HepG2 (cell line): ENCODE data around the gene ANKZF1. TPM values are rescaled to one million over a fixed set of nuclear protein-coding genes. Genes with fewer than 3 reads are reported as not detected.

Experiments used
- ATAC-seq: fragments of 200-7000 bp; cut with Tn5 transposase; 3 replicates; pipeline ENCODE4 v1.9.1; 2020; ENCODE audit warnings: mild to moderate bottlenecking, moderate library complexity
- BruUV-seq: library from RNA; stranded (reverse); fragments of 400-500 nt; replicated peaks from 2 replicates; lab custom pipeline; 2021; lab: Mats Ljungman, UMichigan
- CTCF ChIA-PET: fragments of 300-600 bp; formaldehyde crosslinking; extraction: SDS; loops from one replicate; lab custom pipeline; 2021; ENCODE audit warnings: low total read pairs, inconsistent platforms, low intra/inter-chr PET ratio; lab: Yijun Ruan, JAX
- POLR2A ChIA-PET: fragments of 350-600 bp; sonication (Branson Sonifier 250); formaldehyde crosslinking; loops from one replicate; lab custom pipeline; 2020; ENCODE audit warnings: antibody characterized with exemption, inconsistent platforms; lab: Yijun Ruan, JAX
- DNase-seq: peaks from one replicate; pipeline ENCODE4 v3.0.0-alpha.2; 2015; ENCODE audit warnings: low spot score
- FAIRE-seq: peaks from 3 replicates; lab custom pipeline; 2011; peaks lifted over from hg19 to GRCh38; lab: Jason Lieb, UNC
- H2AFZ ChIP-seq: one replicate; pipeline ENCODE4 v1.6.1; 2011; ENCODE audit warnings: low read length, inconsistent platforms
- H3K27ac ChIP-seq: fragments of 300-600 bp; 3 replicates; pipeline ENCODE4 v1.8.0; 2011; ENCODE audit warnings: mixed run types, mild to moderate bottlenecking, mixed read lengths, low read length, inconsistent platforms; ENCODE audit not compliant: insufficient read depth; ENCODE audit errors: extremely low read length
- H3K27me3 ChIP-seq, 2 experiments: fragments of 200-600 bp in 1 of 2; 2 replicates in 1 of 2; 3 replicates in 1 of 2; pipeline versions ENCODE4 v1.6.0 to v1.8.0; 2011; ENCODE audit warnings: low read length in 2 of 2, mild to moderate bottlenecking in 2 of 2, moderate library complexity in 2 of 2, inconsistent platforms in 1 of 2; ENCODE audit not compliant: insufficient read depth in 2 of 2, control insufficient read depth in 1 of 2
- H3K36me3 ChIP-seq, 2 experiments: fragments of 200-600 bp in 1 of 2; replicated peaks in 1 of 2; 2 replicates in 1 of 2; 3 replicates in 1 of 2; pipeline versions ENCODE4 v1.5.1 to v1.8.0; 2011; ENCODE audit warnings: low read length in 2 of 2, inconsistent platforms in 1 of 2; ENCODE audit not compliant: insufficient read depth in 2 of 2, control insufficient read depth in 1 of 2
- H3K4me1 ChIP-seq: 2 replicates; pipeline ENCODE4 v1.5.1; 2012; ENCODE audit warnings: low read length, inconsistent platforms; ENCODE audit not compliant: insufficient read depth
- H3K4me2 ChIP-seq: 2 replicates; pipeline ENCODE4 v1.6.0; 2011; ENCODE audit warnings: low read depth, low read length, inconsistent platforms
- H3K4me3 ChIP-seq, 3 experiments: fragments of 200-600 bp in 1 of 3; sonication (generic), shearing (Covaris generic) in 1 of 3; replicated peaks in 1 of 3; 2 replicates each; pipeline ENCODE4 v1.5.1; 2011 to 2016; ENCODE audit warnings: low read length in 3 of 3, inconsistent platforms in 2 of 3, low read depth in 2 of 3, mild to moderate bottlenecking in 2 of 3, control low read depth in 1 of 3, mixed read lengths in 1 of 3; ENCODE audit not compliant: insufficient read depth in 1 of 3
- H3K79me2 ChIP-seq: one replicate; pipeline ENCODE4 v1.6.1; 2011; ENCODE audit warnings: low read length, inconsistent platforms; ENCODE audit not compliant: insufficient read depth
- H3K9ac ChIP-seq: 2 replicates; pipeline ENCODE4 v1.6.0; 2011; ENCODE audit warnings: mild to moderate bottlenecking, low read depth, low read length, inconsistent platforms; ENCODE audit not compliant: insufficient read depth
- H3K9me3 ChIP-seq: 2 replicates; pipeline ENCODE4 v1.5.1; 2012; ENCODE audit warnings: mild to moderate bottlenecking, low read length
- H4K20me1 ChIP-seq: 2 replicates; pipeline ENCODE4 v1.6.0; 2011; ENCODE audit warnings: inconsistent platforms, mild to moderate bottlenecking, low read length, moderate library complexity; ENCODE audit not compliant: insufficient read depth
- AGO2 ChIP-seq: fragments of 200-400 bp; formaldehyde crosslinking; optimal IDR thresholded peaks from 2 replicates; pipeline ENCODE3; 2017; ENCODE audit warnings: mild to moderate bottlenecking, low read depth, low read length, moderate library complexity
- FOXK2 ChIP-seq: fragments of 450-650 bp; IDR thresholded peaks from 2 replicates; pipeline ENCODE4 v1.6.1; 2016
- RBFOX2 ChIP-seq: fragments of 200-400 bp; formaldehyde crosslinking; IDR thresholded peaks from 2 replicates; pipeline ENCODE4 v1.6.1; 2017; ENCODE audit warnings: low read depth, mild to moderate bottlenecking, low read length
- SRF ChIP-seq: IDR thresholded peaks from 2 replicates; pipeline ENCODE4 v1.6.1; 2011; ENCODE audit warnings: mild to moderate bottlenecking, low read depth, low read length, moderate library complexity
- ZNF232 ChIP-seq: sonication (generic); formaldehyde crosslinking; IDR thresholded peaks from 2 replicates; pipeline ENCODE4 v1.4.0; 2020; ENCODE audit warnings: missing genetic modification reagents, borderline replicate concordance
- ZNF564 ChIP-seq: sonication (generic); formaldehyde crosslinking; IDR thresholded peaks from 2 replicates; pipeline ENCODE4 v1.8.1; 2023; ENCODE audit warnings: mild to moderate bottlenecking, missing genetic modification reagents
- ZNF782 ChIP-seq: sonication (generic); formaldehyde crosslinking; IDR thresholded peaks from 2 replicates; pipeline ENCODE4 v1.4.0; 2020; ENCODE audit warnings: missing genetic modification reagents, mild to moderate bottlenecking, borderline replicate concordance
- WGBS: methylation state at CpG from one replicate; pipeline ENCODE4 v1.1.6; 2017; ENCODE audit warnings: low lambda C conversion rate; 5-methylcytosine and 5-hydroxymethylcytosine counted together
- in situ Hi-C: cut with HindIII; loops from 2 replicates; pipeline ENCODE4 v1.10.0; 2017; ENCODE audit warnings: low pct_unique_long_range_greater_than_20kb; ENCODE audit not compliant: extremely low pct_ligation_motif_present
- intact Hi-C: fragments of 100-400 bp; cut with micrococcal nuclease; formaldehyde crosslinking; loops from one replicate; pipeline ENCODE4 v1.10.0; 2022; ENCODE audit not compliant: unreplicated experiment
- polyA plus RNA-seq, 8 experiments: library from polyadenylated mRNA; depleted of rRNA in 3 of 8; stranded (reverse) in 7 of 8; unstranded in 1 of 8; fragments of >200 nt; fragmentation: Illumina TruSeq in 4 of 8; extraction: Trizol in 4 of 8; gene quantifications; 2 replicates each; pipeline versions ENCODE4 v1.2.1 to v1.2.3, GENCODE V29; 2011 to 2016; ENCODE audit warnings: low read depth in 4 of 8, missing spikeins in 1 of 8, mixed read lengths in 1 of 8; ENCODE audit not compliant: insufficient read depth in 1 of 8
- total RNA-seq, 5 experiments: library from RNA; depleted of rRNA; stranded (reverse); fragments of >200 nt; fragmentation: Illumina TruSeq; extraction: Trizol; gene quantifications; 2 replicates each; pipeline ENCODE4 v1.2.3, GENCODE V29; 2016; ENCODE audit warnings: low read depth in 1 of 5
- TF ChIP-seq, protein P1 (sequence below): sonication (generic); formaldehyde crosslinking; IDR thresholded peaks from 2 replicates; pipeline ENCODE4 v1.8.0; 2022; ENCODE audit warnings: missing genetic modification reagents, low read depth, mild to moderate bottlenecking, borderline replicate concordance
- TF ChIP-seq, protein P2 (sequence below): fragments of 450-650 bp; IDR thresholded peaks from 2 replicates; pipeline ENCODE4 v1.6.1; 2016

ANKZF1 gene
- total and polyA plus RNA-seq, 2 of the 13 experiments (the other 11 are each of a cell fraction or from before 2014, with no cell fraction given): 25.3 to 128 TPM

DNA sequence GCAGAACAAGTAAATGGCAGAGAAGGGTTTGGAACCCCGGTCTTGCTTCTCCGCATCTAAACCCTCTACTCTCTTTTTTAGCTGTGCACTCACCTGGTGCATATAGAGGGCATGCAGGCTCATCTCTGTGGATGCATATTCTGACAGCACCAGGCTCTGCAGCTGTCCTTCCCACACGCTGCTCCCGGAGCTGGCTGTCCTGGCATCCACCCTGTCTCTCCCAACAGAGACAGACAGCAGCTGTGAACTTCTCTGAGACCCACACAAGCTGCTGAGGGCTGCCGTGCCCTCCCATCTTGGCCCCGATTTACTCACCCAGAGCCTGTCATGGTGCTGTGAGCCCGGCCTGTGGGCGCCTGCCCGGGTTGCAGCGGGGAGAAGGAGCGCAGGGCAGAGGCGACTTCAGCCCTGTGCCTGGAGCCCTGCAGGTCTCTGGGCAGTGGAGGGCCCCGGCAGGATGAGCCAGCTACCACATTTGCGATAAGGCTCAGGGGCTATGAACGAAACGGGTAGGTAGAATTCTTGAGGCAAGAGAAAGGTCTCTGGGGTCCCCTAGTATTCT, 7.6 kb upstream of the ANKZF1 start:
- H3K4me3 ChIP-seq: no peak overlapping the region
- BruUV-seq: no TSS peak
- ChIA-PET POLR2A (interaction anchor here (1.7 kb wide), 1 partner anchor 14 kb away, joined by 8 read pairs; the partner anchor contains the start of gene ZFAND2B), CTCF (no interaction called here)
- no peaks in the 10 kb centered on the region for H3K27me3 ChIP-seq
- H3K4me1 ChIP-seq: peaks cover 14% of the 10 kb centered on the region
- WGBS: 95% methylated on average over 16 of the region's 16 CpGs
- DNase-seq (no peak), FAIRE-seq (no peak), ATAC-seq (no peak)
- H3K27ac ChIP-seq: no peak overlapping the region
- no peaks in the 10 kb centered on the region for H3K9me3 ChIP-seq
- in situ Hi-C loops: no loop called here
- H3K79me2 ChIP-seq: peaks cover 9% of the 10 kb centered on the region
- no peak overlapping the region for H3K4me2 ChIP-seq
- TF ChIP-seq RBFOX2: peak; percentile 61
- TF ChIP-seq ZNF232: no peak
- no peak for TF ChIP-seq FOXK2
- TF ChIP-seq, protein P1, sequence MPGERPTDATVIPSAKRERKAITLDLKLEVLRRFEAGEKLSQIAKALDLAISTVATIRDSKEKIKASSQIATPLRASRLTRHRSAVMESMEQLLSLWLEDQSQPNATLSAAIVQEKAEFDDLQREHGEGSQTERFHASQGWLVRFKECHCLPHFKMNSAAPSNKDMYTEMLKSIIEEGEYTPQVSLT (CRISPR knock-in tag): no peak
- TF ChIP-seq AGO2: peak; percentile 34
- no peak for TF ChIP-seq ZNF564
- TF ChIP-seq SRF: no peak
- TF ChIP-seq ZNF782 (CRISPR knock-in tag): no peak
- TF ChIP-seq, protein P2, sequence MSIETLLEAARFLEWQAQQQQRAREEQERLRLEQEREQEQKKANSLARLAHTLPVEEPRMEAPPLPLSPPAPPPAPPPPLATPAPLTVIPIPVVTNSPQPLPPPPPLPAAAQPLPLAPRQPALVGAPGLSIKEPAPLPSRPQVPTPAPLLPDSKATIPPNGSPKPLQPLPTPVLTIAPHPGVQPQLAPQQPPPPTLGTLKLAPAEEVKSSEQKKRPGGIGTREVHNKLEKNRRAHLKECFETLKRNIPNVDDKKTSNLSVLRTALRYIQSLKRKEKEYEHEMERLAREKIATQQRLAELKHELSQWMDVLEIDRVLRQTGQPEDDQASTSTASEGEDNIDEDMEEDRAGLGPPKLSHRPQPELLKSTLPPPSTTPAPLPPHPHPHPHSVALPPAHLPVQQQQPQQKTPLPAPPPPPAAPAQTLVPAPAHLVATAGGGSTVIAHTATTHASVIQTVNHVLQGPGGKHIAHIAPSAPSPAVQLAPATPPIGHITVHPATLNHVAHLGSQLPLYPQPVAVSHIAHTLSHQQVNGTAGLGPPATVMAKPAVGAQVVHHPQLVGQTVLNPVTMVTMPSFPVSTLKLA: no peak
- H3K36me3 ChIP-seq: peaks cover 39 to 63% of the 10 kb centered on the region in 2 experiments
- intact Hi-C loops: no loop called here
- H4K20me1 ChIP-seq: no peaks in the 10 kb centered on the region
- no peak overlapping the region for H3K9ac ChIP-seq
- H2AFZ ChIP-seq: no peak overlapping the region
